HCT116 (cell line): Measurements from ENCODE around the gene PINK1.

Experiments
- CEBPB ChIP-seq: IDR thresholded peaks from 2 replicates; pipeline ENCODE4 v1.6.1; 2012; ENCODE audit warnings: low read depth
- EZH2 ChIP-seq: fragments of 200-600 bp; sonication (generic); IDR thresholded peaks from 2 replicates; pipeline ENCODE4 v1.6.1; 2017; ENCODE audit warnings: antibody characterized with exemption, mixed run types
- POLR2A ChIP-seq: IDR thresholded peaks from 2 replicates; pipeline ENCODE4 v1.7.0; 2011; ENCODE audit warnings: borderline replicate concordance; ENCODE audit not compliant: insufficient read depth, insufficient read length; ENCODE audit errors: extremely low read depth
- RAD21 ChIP-seq: IDR thresholded peaks from 2 replicates; pipeline ENCODE4 v1.6.1; 2012; ENCODE audit warnings: low read depth, mild to moderate bottlenecking
- SIN3A ChIP-seq: IDR thresholded peaks from 2 replicates; pipeline ENCODE4 v1.6.1; 2012; ENCODE audit warnings: low read depth
- SRF ChIP-seq: IDR thresholded peaks from 2 replicates; pipeline ENCODE4 v1.6.1; 2012; ENCODE audit warnings: low read depth
- ZNF274 ChIP-seq: fragments of 200-500 bp; sonication (Bioruptor generic); IDR thresholded peaks from 2 replicates; pipeline ENCODE4 v1.6.1; 2014; ENCODE audit warnings: mild to moderate bottlenecking, low read depth, low read length, inconsistent platforms
- TF ChIP-seq, protein P1 (sequence below), 3 experiments: fragments of 200-600 bp in 1 of 3; sonication (generic) in 1 of 3; IDR thresholded peaks in 2 of 3; conservative IDR thresholded peaks in 1 of 3; 2 replicates each; pipeline ENCODE4 v1.5.1; 2012 to 2017; ENCODE audit warnings: low read depth in 2 of 3, low read length in 2 of 3, antibody characterized with exemption in 1 of 3, borderline replicate concordance in 1 of 3, control low read depth in 1 of 3, mild to moderate bottlenecking in 1 of 3, mixed read lengths in 1 of 3, mixed run types in 1 of 3, moderate library complexity in 1 of 3; ENCODE audit not compliant: insufficient read depth in 1 of 3
- TF ChIP-seq, protein P2 (sequence below): IDR thresholded peaks from 2 replicates; pipeline ENCODE4 v1.6.1; 2012

DNA sequence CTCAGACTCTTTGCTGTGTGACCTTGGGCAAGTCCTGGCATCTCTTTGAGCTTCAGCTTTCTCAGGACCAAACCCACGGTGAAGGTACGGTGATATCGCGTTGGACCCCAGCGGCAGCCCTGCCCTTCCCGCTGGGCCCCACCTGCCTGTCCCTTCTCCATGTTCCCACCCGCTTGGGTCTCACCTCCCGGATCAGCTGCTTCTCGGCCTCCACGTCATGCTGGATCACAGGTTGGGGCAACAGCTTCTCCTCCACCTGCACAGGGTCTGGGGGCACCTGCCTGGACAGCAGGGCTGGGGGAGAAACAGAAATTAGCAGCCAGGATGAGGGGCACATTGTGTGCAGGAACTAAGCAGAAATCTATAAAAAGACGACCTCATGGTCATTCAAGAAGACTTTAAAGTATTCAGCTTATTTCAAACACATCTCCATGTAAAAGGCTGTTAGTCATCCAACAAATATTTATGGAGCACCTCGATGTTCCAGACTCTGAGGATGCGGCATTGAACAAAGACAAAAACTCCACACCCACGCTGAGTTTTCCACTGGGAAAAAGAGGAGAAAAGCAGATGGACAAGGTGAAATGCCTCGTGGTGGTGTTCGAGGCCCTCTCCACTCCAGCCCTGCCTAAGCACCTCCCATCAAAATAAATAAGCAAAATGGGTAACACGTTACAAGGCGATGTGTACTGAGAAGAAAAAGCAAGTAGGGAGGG is 65.1 kb downstream of the PINK1 start:
- TF ChIP-seq, protein P1, sequence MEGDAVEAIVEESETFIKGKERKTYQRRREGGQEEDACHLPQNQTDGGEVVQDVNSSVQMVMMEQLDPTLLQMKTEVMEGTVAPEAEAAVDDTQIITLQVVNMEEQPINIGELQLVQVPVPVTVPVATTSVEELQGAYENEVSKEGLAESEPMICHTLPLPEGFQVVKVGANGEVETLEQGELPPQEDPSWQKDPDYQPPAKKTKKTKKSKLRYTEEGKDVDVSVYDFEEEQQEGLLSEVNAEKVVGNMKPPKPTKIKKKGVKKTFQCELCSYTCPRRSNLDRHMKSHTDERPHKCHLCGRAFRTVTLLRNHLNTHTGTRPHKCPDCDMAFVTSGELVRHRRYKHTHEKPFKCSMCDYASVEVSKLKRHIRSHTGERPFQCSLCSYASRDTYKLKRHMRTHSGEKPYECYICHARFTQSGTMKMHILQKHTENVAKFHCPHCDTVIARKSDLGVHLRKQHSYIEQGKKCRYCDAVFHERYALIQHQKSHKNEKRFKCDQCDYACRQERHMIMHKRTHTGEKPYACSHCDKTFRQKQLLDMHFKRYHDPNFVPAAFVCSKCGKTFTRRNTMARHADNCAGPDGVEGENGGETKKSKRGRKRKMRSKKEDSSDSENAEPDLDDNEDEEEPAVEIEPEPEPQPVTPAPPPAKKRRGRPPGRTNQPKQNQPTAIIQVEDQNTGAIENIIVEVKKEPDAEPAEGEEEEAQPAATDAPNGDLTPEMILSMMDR (IDR thresholded peaks at IDR 0.05 in 2 of 3, conservative IDR thresholded peaks at IDR 0.05 in 1 of 3; ENCODE audit: borderline replicate concordance in 1 of 3, insufficient read depth in 1 of 3, low read depth in 2 of 3, low read length in 2 of 3), result no peak
- TF ChIP-seq RAD21, result no peak
- TF ChIP-seq POLR2A, result no peak
- no peak for TF ChIP-seq SRF
- no peak for TF ChIP-seq CEBPB
- no peak for TF ChIP-seq EZH2
- TF ChIP-seq ZNF274, result no peak
- no peak for TF ChIP-seq SIN3A
- TF ChIP-seq, protein P2, sequence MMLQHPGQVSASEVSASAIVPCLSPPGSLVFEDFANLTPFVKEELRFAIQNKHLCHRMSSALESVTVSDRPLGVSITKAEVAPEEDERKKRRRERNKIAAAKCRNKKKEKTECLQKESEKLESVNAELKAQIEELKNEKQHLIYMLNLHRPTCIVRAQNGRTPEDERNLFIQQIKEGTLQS, result no peak
